SJSA1 (cell line): Measurements from ENCODE around the gene SYN1. TPM values are rescaled to one million over a fixed set of nuclear protein-coding genes. Genes with fewer than 3 reads are reported as not detected.

Experiments used
- DNase-seq, 2 experiments: peaks; one replicate each; pipeline ENCODE4 v3.0.0-alpha.2; 2015 to 2020; ENCODE audit warnings: low spot score in 2 of 2, low read depth in 1 of 2
- H3K27ac ChIP-seq: fragments of 250-450 bp; sonication (Bioruptor Pico); 2 replicates; pipeline ENCODE4 v1.5.1; 2020; ENCODE audit warnings: mild to moderate bottlenecking, moderate library complexity
- H3K27me3 ChIP-seq: fragments of 250-450 bp; sonication (Bioruptor Pico); replicated peaks from 2 replicates; pipeline ENCODE4 v1.5.1; 2020; ENCODE audit warnings: mild to moderate bottlenecking, moderate library complexity
- H3K36me3 ChIP-seq: fragments of 250-450 bp; sonication (Bioruptor Pico); 2 replicates; pipeline ENCODE4 v1.5.1; 2020; ENCODE audit warnings: mild to moderate bottlenecking
- H3K4me1 ChIP-seq: fragments of 250-450 bp; sonication (Bioruptor Pico); replicated peaks from 2 replicates; pipeline ENCODE4 v1.6.1; 2021; ENCODE audit warnings: mild to moderate bottlenecking
- H3K4me3 ChIP-seq: fragments of 250-450 bp; sonication (Bioruptor Pico); 2 replicates; pipeline ENCODE4 v1.5.1; 2020; ENCODE audit warnings: mild to moderate bottlenecking
- H3K9me3 ChIP-seq: fragments of 250-450 bp; sonication (Bioruptor Pico); replicated peaks from 2 replicates; pipeline ENCODE4 v1.5.1; 2020; ENCODE audit warnings: mild to moderate bottlenecking
- total RNA-seq: library from RNA; depleted of rRNA; stranded (reverse); fragments of >200 nt; shearing (Covaris generic); gene quantifications from 2 replicates; pipeline ENCODE4 v1.2.3, GENCODE V29; 2014

Gene SYN1
- total RNA-seq, 1 experiment from 2014 or later = 1.5 TPM

DNA sequence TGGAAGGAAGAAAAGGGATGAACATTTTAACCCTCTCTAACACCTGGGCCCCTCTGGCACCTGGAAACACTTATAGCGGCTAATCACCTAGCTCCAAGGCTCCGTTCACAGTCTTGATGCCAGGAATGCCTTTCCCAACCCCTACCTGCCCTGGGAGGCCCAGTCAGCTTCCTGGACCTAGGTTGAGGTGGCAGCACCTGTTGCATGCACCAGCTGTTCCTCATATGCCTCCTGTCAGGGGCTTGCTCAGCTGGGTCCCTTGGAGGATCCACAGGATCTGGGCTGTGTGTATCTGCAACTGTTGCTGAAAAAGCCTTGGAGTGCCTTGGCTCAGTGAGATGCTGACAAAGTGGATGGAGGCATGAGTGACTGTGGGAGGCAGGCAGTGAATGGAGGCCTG, 5.7 kb upstream of the SYN1 start:
- Histone ChIP-seq H3K4me3 (no peak overlapping the region), H3K27me3 (no peaks in the 10 kb centered on the region), H3K27ac (no peak overlapping the region), H3K4me1 (no peaks in the 10 kb centered on the region; the same call in 1 of the 2 replicates), H3K9me3 (no peaks in the 10 kb centered on the region), H3K36me3 (no peaks in the 10 kb centered on the region)
- DNase-seq = no peak

DNA sequence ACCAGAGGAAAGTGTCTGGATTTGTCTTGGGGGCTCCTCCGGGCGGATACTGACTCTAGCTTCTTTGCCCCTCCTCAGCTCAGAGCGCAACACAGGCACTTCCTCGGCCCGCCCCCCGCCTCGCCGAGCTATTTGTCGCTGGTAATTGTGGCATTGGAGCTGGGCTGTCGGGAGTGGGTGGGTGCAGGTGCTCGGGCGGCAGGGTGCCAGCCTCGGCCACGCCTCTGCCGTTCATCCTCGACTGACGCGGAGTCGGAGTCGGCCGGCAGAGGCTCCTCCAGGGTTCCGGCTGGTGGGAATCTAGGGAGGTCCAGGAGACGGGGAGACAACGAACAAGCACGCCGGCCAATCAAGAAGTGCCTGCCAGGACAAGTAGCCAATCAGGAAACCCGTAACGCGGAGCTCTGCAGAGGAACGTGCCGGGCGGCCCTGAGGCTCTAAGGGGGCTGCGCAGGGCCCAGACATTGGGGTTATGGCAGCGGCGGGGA, 3.9 kb upstream of the SYN1 start:
- H3K4me3 ChIP-seq = peak overlapping the region; percentile 7; the same call in 1 of the 2 replicates
- peak; percentile 20 to 65 for DNase-seq
- no peak overlapping the region for H3K27ac ChIP-seq
- no peaks in the 10 kb centered on the region for H3K9me3 ChIP-seq
- no peaks in the 10 kb centered on the region for H3K36me3 ChIP-seq
- H3K4me1 ChIP-seq = no peaks in the 10 kb centered on the region; the same call in 1 of the 2 replicates
- H3K27me3 ChIP-seq = no peaks in the 10 kb centered on the region

DNA sequence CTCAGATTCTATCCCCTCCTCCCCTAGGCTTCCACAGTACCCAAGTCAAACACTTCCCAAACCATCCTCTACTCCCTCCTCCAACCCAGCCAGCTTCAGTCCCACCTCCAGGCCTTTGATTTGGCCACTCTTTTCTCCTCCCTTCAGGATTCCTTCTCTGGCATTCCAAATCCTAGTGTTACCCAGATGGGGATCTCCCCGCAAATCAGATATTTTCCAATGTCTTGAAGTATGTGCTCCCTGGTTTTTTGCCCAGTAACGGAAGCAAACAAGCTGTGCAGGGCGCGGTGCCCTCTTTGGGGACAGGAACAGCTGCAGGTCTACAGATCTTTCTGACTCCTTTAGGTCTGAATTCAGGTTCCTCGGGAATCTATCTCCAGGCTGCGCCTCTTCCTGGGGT, 2.2 kb upstream of the SYN1 start:
- no peak for DNase-seq
- H3K27me3 ChIP-seq = no peaks in the 10 kb centered on the region
- no peak overlapping the region for H3K27ac ChIP-seq
- no peaks in the 10 kb centered on the region for H3K9me3 ChIP-seq
- H3K4me3 ChIP-seq = no peak overlapping the region
- H3K36me3 ChIP-seq = no peaks in the 10 kb centered on the region
- H3K4me1 ChIP-seq = no peaks in the 10 kb centered on the region; the same call in 1 of the 2 replicates

- no peak overlapping the region for H3K4me3 ChIP-seq
- no peaks in the 10 kb centered on the region for H3K36me3 ChIP-seq
- H3K4me1 ChIP-seq = no peaks in the 10 kb centered on the region; the same call in 1 of the 2 replicates
- no peak overlapping the region for H3K27ac ChIP-seq
- no peak for DNase-seq
- H3K27me3 ChIP-seq = no peaks in the 10 kb centered on the region
- no peaks in the 10 kb centered on the region for H3K9me3 ChIP-seq
These were observed 637 bp upstream of the SYN1 start for GRCh38 chrX:47620303-47620685.

- Histone ChIP-seq H3K36me3 (no peaks in the 10 kb centered on the region), H3K9me3 (no peaks in the 10 kb centered on the region), H3K27me3 (no peaks in the 10 kb centered on the region), H3K4me1 (no peaks in the 10 kb centered on the region; the same call in 1 of the 2 replicates), H3K4me3 (no peak overlapping the region), H3K27ac (no peak overlapping the region)
- DNase-seq = no peak
These were observed 653 bp downstream of the SYN1 start for GRCh38 chrX:47618923-47619485.

- Histone ChIP-seq H3K4me1 (no peaks in the 10 kb centered on the region; the same call in 1 of the 2 replicates), H3K27ac (no peak overlapping the region), H3K27me3 (no peaks in the 10 kb centered on the region), H3K4me3 (no peak overlapping the region), H3K9me3 (no peaks in the 10 kb centered on the region), H3K36me3 (no peaks in the 10 kb centered on the region)
- no peak for DNase-seq
These were observed 5.0 kb downstream of the SYN1 start for GRCh38 chrX:47614618-47615017.

- no peak for DNase-seq
- no peaks in the 10 kb centered on the region for H3K36me3 ChIP-seq
- H3K27ac ChIP-seq = no peak overlapping the region
- no peaks in the 10 kb centered on the region for H3K27me3 ChIP-seq
- no peaks in the 10 kb centered on the region for H3K9me3 ChIP-seq
- H3K4me3 ChIP-seq = no peak overlapping the region
- no peaks in the 10 kb centered on the region for H3K4me1 ChIP-seq
These were observed 6.6 kb downstream of the SYN1 start for GRCh38 chrX:47613082-47613481.

GRCh38 chrX:47612418-47612817, 7.2 kb downstream of the SYN1 start:
- Histone ChIP-seq H3K9me3 (no peaks in the 10 kb centered on the region), H3K4me3 (no peak overlapping the region), H3K27ac (no peak overlapping the region), H3K27me3 (no peaks in the 10 kb centered on the region), H3K4me1 (no peaks in the 10 kb centered on the region), H3K36me3 (no peaks in the 10 kb centered on the region)
- no peak for DNase-seq

GRCh38 chrX:47611926-47612325, 7.7 kb downstream of the SYN1 start:
- Histone ChIP-seq H3K27ac (no peak overlapping the region), H3K9me3 (no peaks in the 10 kb centered on the region), H3K27me3 (no peaks in the 10 kb centered on the region), H3K4me1 (no peaks in the 10 kb centered on the region), H3K4me3 (no peak overlapping the region), H3K36me3 (no peaks in the 10 kb centered on the region)
- no peak for DNase-seq

DNA sequence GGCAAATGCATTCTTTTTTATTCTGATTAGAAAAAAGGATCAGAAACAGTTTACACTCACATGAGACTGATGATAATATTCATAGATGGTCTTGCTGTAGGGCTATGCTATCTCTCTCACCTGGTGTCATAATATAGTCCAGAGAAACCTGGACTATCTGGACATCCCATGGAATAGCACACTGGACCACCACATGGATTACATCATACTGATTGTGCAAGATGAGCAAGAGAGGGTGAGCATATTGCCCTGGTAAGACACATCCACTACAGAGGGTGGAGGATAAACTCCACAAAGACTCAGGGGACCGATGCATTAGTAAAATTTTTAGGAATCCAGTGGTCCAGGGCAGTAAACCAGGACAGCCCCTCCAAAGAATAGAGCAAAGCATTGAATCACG, 8.2 kb downstream of the SYN1 start:
- no peak overlapping the region for H3K27ac ChIP-seq
- no peak for DNase-seq
- no peaks in the 10 kb centered on the region for H3K4me1 ChIP-seq
- H3K4me3 ChIP-seq = no peak overlapping the region
- no peaks in the 10 kb centered on the region for H3K27me3 ChIP-seq
- no peaks in the 10 kb centered on the region for H3K36me3 ChIP-seq
- no peaks in the 10 kb centered on the region for H3K9me3 ChIP-seq

DNA sequence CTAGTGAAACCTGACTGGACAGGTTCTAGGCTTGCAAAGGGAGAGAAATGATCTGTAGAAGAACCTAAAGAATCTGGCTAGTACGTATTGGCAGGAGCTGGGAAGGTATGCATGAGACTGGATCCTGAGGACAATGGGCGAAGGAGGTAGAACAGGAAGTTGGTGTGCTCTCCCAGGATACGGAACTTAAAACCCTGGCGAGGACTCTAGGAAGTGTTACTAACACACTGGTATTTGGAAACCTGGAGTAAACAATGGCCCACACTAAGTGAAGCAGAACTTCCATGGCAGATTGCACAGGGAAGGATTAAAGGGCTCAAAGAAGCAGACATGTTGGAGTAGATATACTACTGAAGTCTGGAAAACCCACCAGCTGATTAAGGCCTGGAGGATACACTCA, 9.1 kb downstream of the SYN1 start:
- Histone ChIP-seq H3K9me3 (no peaks in the 10 kb centered on the region), H3K36me3 (no peaks in the 10 kb centered on the region), H3K27me3 (no peaks in the 10 kb centered on the region), H3K27ac (no peak overlapping the region), H3K4me3 (no peak overlapping the region), H3K4me1 (no peaks in the 10 kb centered on the region)
- no peak for DNase-seq

DNA sequence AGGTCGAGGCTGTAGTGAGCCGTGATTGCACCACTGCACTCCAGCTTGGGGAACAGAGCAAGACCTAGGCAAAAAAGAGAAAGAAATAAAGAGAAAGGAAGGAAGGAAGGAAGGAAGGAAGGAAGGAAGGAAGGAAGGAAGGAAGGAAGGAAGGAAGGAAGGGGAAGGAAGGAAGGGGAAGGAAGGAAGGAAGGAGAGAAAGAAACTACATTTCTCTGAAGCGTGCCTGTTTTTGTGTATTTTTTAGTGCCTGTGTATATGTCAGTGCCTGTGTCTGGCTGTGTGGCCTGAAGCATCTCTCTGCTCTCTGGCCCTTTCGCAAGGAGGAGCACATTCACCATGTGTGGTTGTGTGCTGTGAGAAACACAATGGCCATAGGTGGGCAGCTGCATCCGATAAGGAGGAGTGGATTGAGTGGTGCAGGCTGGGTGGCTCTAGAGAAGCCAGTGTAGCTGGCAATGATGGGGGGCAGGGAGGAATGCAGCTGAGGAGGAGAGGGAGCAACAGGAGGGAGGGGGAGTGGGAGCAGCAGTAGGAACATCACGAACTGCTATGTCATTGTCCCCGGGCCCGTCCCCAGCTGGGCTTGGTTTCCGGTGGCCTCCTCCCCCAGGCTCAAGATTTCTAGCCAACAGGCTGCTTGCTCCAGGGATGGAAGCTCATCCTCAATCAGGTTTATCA, 11.4 kb downstream of the SYN1 start:
- DNase-seq = no peak
- no peaks in the 10 kb centered on the region for H3K36me3 ChIP-seq
- H3K4me1 ChIP-seq = no peaks in the 10 kb centered on the region
- H3K9me3 ChIP-seq = no peaks in the 10 kb centered on the region
- no peak overlapping the region for H3K27ac ChIP-seq
- no peak overlapping the region for H3K4me3 ChIP-seq
- no peaks in the 10 kb centered on the region for H3K27me3 ChIP-seq

DNA sequence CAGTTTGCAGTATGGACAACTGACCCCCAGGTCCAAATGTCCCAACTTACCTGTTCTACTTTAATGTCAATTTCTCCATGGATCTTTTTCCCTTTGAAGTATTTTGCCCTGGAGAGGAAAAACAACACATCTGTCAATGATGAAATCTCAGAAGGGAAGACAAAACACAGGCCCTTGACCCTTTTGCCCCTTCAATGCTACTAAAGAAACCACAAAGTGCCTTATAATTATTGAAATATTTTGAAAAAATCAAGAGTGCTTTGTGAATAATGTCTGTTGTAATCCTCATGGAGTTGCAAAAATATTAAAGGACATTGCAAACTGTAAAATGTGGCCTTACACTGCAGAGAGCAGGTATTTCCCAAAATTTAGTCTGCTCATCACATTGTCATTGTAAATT, 12.6 kb downstream of the SYN1 start:
- Histone ChIP-seq H3K27me3 (no peaks in the 10 kb centered on the region), H3K4me1 (no peaks in the 10 kb centered on the region), H3K4me3 (no peak overlapping the region), H3K27ac (no peak overlapping the region), H3K9me3 (no peaks in the 10 kb centered on the region), H3K36me3 (no peaks in the 10 kb centered on the region)
- no peak for DNase-seq

DNA sequence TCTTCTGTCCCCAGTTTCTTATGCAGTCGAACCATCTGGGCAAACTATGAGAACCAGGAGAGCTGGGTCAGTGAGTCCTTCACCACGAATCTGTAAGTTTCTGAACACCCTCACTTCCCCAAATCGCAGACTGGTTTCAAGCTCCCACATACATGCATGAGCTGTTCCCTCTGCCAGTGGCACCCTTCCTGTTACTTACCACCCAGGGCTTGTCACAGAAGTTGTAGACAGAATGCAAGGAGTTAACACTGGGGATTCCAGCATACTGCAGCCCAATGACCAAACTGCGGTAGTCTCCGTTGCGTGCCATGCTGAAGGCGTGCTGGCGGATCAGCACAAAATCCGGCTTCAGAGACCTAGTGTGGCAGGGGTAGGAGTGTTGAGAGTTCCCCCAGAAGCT, 14.6 kb downstream of the SYN1 start:
- H3K4me1 ChIP-seq = no peaks in the 10 kb centered on the region
- no peak overlapping the region for H3K27ac ChIP-seq
- H3K27me3 ChIP-seq = no peaks in the 10 kb centered on the region
- H3K4me3 ChIP-seq = no peak overlapping the region
- no peak for DNase-seq
- no peaks in the 10 kb centered on the region for H3K36me3 ChIP-seq
- H3K9me3 ChIP-seq = no peaks in the 10 kb centered on the region
